ENCODE results near the gene ABCA5.

DNA sequence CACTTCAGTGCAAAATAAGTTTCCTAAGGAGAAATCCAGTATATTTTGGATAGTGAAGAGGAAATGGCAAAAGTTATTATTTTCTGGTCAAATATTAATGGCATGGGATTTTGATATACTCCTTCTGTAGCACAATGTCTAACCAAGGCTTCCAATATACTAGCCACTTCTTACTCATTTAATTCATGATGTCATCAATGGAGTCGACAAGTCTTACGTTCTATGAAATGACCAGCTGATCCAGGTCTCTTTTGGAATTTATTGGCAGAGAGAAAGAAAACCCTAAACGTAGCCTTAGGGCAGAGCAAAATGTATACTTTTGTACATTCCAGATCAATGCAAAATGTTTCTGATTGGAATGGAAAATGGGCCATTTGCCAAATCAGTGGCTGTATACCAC lies 90.0 kb downstream of the ABCA5 start:
- TF ChIP-seq, protein P1, sequence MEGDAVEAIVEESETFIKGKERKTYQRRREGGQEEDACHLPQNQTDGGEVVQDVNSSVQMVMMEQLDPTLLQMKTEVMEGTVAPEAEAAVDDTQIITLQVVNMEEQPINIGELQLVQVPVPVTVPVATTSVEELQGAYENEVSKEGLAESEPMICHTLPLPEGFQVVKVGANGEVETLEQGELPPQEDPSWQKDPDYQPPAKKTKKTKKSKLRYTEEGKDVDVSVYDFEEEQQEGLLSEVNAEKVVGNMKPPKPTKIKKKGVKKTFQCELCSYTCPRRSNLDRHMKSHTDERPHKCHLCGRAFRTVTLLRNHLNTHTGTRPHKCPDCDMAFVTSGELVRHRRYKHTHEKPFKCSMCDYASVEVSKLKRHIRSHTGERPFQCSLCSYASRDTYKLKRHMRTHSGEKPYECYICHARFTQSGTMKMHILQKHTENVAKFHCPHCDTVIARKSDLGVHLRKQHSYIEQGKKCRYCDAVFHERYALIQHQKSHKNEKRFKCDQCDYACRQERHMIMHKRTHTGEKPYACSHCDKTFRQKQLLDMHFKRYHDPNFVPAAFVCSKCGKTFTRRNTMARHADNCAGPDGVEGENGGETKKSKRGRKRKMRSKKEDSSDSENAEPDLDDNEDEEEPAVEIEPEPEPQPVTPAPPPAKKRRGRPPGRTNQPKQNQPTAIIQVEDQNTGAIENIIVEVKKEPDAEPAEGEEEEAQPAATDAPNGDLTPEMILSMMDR (IDR thresholded peaks at IDR 0.05; ENCODE audit: low read length) = no peak
- no peak for TF ChIP-seq EZH2 (optimal IDR thresholded peaks at IDR 0.05; ENCODE audit: low read depth, low read length)
